ENCODE results near the gene PPP1R13B.

- no peak for TF ChIP-seq CTCF (IDR thresholded peaks at IDR 0.05)
- TF ChIP-seq EP300 (IDR thresholded peaks at IDR 0.05) = no peak
- no peak for TF ChIP-seq BCL3 (IDR thresholded peaks at IDR 0.05)
- no peak for TF ChIP-seq NPAS2 (CRISPR knock-in tag; IDR thresholded peaks at IDR 0.05; ENCODE audit: borderline replicate concordance)
- no peak for TF ChIP-seq CHD2 (IDR thresholded peaks at IDR 0.05; ENCODE audit: low read length, partially characterized antibody)
- no peak for TF ChIP-seq HEYL (CRISPR knock-in tag; IDR thresholded peaks at IDR 0.05)
- TF ChIP-seq RAD21 (conservative IDR thresholded peaks at IDR 0.05 in 1 of 2, IDR thresholded peaks at IDR 0.05 in 1 of 2) = no peak
Measured at GRCh38 chr14:103871596-103872480, 24.5 kb upstream of the PPP1R13B start.

Data from A549 (cell line).